ENCODE data around the gene HES6.

HES6 gene

DNA sequence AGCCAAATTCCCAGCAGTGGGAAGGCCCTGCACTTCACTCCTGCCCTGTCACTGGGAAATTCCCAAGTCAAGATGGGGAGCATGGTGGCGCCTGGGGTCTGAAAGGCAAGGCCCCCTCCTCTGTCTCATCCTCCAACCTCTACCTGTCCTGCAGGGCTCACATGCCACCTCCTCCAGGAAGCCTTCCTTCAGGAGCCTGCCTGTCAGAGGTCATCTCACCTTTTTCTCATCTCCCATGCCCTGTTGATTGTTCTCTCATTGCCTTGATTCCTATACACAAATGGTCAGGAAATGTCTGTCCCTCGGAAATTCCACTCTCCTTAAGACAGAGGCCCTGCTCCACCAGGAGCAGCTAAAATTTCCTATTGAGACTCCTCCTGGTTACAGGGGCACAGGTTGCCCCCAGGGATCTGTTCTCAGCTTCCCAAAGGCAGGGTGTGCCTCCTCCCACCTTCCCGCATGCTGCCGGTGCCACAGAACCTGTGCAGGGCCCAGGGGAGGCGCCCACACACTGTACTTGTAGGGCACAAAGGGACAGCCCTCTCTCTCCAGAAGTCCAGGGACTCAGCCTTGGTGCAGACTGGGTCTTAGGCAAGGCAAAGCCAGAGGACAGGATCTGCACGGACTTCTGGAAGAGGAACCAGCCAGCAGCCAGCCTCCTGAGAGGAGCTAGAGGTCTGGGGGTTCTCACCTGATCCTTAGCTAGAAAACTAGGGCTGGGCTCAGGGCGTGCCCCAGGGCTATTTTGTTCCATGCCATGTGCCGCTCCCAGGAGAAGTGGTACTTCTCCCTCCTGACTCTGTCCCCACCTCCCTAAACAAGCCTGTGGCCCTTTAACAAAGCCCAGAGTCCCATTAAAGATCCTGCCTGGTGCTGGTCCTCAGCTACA is 12.9 kb downstream of the HES6 start:
- Histone ChIP-seq H3K27me3 (ENCODE audit: insufficient read depth, low read length) (peaks cover 39% of the 10 kb centered on the region), H3K9me3 (ENCODE audit: insufficient read depth, low read depth, low read length) (no peaks in the 10 kb centered on the region), H3K27ac (ENCODE audit: low read length) (no peak overlapping the region), H3K4me3 (ENCODE audit: low read length) (no peak overlapping the region), H3K4me1 (ENCODE audit: insufficient read depth, low read length) (no peaks in the 10 kb centered on the region), H3K36me3 (ENCODE audit: insufficient read depth, low read depth, low read length) (no peaks in the 10 kb centered on the region), H3K9ac (ENCODE audit: low read depth, low read length) (no peak overlapping the region)

DNA sequence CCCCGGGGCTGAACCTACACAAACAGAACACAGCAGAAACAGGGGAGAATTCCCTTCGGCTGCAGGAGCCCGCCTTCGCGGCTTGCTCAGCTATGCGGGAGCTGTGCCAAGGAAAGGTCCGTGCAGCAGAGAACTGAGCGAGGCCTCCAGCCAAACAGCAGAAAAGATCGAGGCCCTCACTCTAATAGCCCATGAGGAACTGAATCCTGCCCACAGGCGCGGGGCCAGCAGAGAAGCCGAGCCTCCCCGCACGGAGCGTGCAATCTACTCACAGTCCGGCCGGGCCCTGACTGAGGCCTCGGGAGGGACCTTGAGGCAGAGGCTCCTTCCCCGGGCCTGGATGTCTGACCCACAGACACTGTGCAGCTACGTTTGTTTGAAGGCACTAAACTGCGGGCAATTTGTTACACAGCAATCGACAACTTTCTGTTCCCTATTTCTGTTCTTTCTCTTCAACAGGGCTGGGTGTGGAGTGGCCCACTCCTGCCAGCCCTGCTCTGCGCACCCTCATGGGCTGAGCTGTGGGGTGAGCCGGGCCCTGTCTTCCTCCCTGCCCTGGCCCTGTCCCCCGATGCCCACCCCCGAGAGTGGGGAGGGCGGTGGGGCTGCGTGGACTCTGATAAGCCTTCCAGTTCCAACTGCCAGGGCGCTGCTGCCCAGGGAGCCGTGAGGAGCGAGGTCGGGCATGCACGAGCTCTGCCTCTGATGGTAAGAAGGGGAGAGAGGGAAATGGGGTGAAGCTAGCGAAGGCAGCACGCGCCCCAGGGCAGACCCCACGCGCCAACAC is 13.7 kb downstream of the HES6 start:
- Histone ChIP-seq H3K9me3 (ENCODE audit: insufficient read depth, low read depth, low read length) (no peaks in the 10 kb centered on the region), H3K27me3 (ENCODE audit: insufficient read depth, low read length) (peaks cover 30% of the 10 kb centered on the region), H3K4me3 (ENCODE audit: low read length) (no peak overlapping the region), H3K4me1 (ENCODE audit: insufficient read depth, low read length) (no peaks in the 10 kb centered on the region), H3K36me3 (ENCODE audit: insufficient read depth, low read depth, low read length) (no peaks in the 10 kb centered on the region), H3K27ac (ENCODE audit: low read length) (no peak overlapping the region), H3K9ac (ENCODE audit: low read depth, low read length) (no peak overlapping the region)

DNA sequence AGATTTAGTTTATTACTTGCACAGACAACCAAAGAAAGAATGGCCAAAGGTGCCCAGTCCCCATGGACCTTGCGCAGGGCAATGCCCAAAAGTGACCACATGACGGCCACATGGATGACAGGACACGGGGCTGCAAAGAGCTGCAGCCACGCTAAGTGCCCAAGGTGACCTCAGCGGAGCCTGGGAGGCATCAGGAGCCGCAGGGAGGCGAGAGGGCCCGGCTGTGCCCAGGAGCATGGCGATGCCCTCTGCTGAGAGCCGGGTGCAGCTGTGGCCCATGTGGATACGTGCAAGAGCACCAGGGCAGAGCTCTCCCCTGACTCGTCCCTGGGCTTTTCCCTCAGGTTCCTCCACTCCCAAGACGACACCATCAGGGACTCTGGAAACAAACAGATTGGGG is 14.7 kb downstream of the HES6 start:
- no peak overlapping the region for H3K9ac ChIP-seq (ENCODE audit: low read depth, low read length)
- H3K27ac ChIP-seq (ENCODE audit: low read length), result no peak overlapping the region
- no peaks in the 10 kb centered on the region for H3K4me1 ChIP-seq (ENCODE audit: insufficient read depth, low read length)
- H3K4me3 ChIP-seq (ENCODE audit: low read length), result no peak overlapping the region
- peaks cover 21% of the 10 kb centered on the region for H3K27me3 ChIP-seq (ENCODE audit: insufficient read depth, low read length)
- H3K9me3 ChIP-seq (ENCODE audit: insufficient read depth, low read depth, low read length), result no peaks in the 10 kb centered on the region
- H3K36me3 ChIP-seq (ENCODE audit: insufficient read depth, low read depth, low read length), result no peaks in the 10 kb centered on the region

DNA sequence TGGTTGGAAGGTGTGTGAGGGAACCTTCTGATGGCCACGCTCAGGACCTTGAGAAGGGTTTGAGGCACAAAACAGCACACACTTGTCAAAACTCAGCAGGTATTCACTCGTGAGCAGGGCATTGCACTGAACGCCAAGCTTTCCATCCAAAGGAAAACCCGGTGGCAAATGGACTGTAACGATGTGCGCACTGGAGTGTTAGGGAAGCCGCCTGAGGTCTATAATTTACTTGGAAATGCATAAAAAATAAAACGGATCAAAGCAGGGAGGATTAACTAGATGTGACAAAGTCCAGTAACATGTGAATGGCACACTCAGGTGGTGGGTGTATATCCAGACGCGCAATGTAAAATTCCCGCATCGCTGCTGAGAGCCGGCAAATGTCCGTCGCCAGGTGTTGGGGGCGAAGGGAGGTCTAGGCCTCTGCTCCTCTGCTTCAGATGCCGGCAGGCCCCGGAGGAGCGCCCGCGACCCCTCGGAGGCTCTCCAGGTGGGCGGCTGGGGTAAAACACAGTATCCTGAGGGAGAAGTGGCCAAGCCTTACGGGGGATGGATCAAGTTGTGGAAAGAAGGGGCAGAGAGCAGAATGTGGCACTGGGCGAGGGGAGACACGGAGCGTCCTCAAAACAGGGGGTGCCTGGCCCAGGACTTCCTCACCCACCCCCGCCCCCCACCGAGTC is 15.3 kb downstream of the HES6 start:
- Histone ChIP-seq H3K9ac (ENCODE audit: low read depth, low read length) (no peak overlapping the region), H3K27ac (ENCODE audit: low read length) (no peak overlapping the region), H3K36me3 (ENCODE audit: insufficient read depth, low read depth, low read length) (no peaks in the 10 kb centered on the region)

DNA sequence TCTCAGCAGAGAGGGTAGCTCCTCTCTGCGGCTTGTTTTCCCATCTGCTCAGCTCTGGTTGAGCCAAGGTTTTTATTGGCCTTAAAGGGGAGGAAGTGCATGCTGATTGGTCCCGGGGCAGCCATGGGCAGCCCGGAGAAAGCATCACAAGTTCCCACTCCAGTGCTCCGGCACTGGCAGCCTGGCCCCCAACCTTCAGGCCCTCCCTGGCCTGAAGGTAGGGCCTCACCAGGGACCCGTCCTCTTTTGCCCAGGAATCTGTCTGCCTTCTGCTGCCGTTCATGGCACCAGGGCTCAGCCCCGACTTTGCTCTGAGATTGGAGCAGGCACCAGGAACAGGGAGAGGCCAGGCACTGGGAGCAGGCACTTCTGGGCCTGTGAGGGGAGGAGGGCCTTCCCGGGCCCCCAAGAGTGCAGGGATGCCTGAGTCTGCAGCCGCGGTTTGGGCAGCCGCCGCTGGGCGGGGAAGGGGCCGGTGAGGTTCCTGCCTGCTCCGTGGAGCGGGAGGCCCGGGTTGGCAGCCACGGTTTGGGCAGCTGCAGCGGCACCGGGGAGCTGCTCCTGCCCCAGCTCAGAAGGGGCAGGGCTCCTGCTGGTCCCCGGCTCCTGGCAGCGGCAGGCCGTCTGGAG is 18.8 kb downstream of the HES6 start:
- H3K9ac ChIP-seq (ENCODE audit: low read depth, low read length), result no peak overlapping the region
- H3K4me3 ChIP-seq (ENCODE audit: low read length), result no peak overlapping the region
- no peaks in the 10 kb centered on the region for H3K36me3 ChIP-seq (ENCODE audit: insufficient read depth, low read depth, low read length)

More for the DNA sequence above, 15.3 kb downstream of the HES6 start:
- H3K27me3 ChIP-seq (ENCODE audit: insufficient read depth, low read length), result peaks cover 14% of the 10 kb centered on the region
- H3K4me1 ChIP-seq (ENCODE audit: insufficient read depth, low read length), result no peaks in the 10 kb centered on the region
- no peaks in the 10 kb centered on the region for H3K9me3 ChIP-seq (ENCODE audit: insufficient read depth, low read depth, low read length)
- H3K4me3 ChIP-seq (ENCODE audit: low read length), result no peak overlapping the region

DNA sequence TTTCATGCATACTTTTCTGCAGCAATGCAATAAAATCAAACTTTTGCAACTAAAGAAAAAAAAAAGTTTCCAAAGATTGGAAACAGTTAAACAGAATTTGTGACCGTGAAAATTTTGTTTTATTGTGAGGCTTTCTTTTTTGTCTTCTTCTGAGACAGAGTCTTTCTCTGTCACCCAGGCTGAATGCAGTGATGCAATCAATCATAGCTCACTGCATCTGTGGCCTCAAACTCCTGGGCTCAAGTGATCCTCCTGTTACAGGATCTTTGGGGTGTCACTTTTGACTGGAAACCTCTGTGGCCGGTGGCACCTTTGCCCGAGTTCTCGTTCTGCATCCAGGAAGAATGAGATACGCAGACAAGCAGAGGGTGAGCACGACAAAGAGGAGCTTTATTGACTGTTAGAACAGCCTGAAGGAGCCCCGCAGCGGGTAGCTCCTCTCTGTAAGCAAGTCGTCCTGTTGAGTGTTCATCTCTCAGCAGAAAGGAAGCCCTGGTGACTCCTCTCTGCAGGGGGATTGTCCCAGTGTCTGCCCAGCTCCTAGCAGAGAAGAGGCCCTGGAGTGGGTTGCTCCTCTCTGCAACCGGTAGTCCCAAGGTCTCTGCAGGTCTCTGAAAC is 19.5 kb downstream of the HES6 start:
- Histone ChIP-seq H3K27ac (ENCODE audit: low read length) (no peak overlapping the region), H3K36me3 (ENCODE audit: insufficient read depth, low read depth, low read length) (no peaks in the 10 kb centered on the region), H3K4me1 (ENCODE audit: insufficient read depth, low read length) (peaks cover 3% of the 10 kb centered on the region; the same call in 1 of the 2 replicates), H3K4me3 (ENCODE audit: low read length) (no peak overlapping the region), H3K9ac (ENCODE audit: low read depth, low read length) (no peak overlapping the region), H3K27me3 (ENCODE audit: insufficient read depth, low read length) (no peaks in the 10 kb centered on the region; the same call in 1 of the 2 replicates), H3K9me3 (ENCODE audit: insufficient read depth, low read depth, low read length) (no peaks in the 10 kb centered on the region)

More for the DNA sequence above, 18.8 kb downstream of the HES6 start:
- Histone ChIP-seq H3K27ac (ENCODE audit: low read length) (no peak overlapping the region), H3K27me3 (ENCODE audit: insufficient read depth, low read length) (no peaks in the 10 kb centered on the region; the same call in 1 of the 2 replicates), H3K4me1 (ENCODE audit: insufficient read depth, low read length) (peaks cover 3% of the 10 kb centered on the region; the same call in 1 of the 2 replicates), H3K9me3 (ENCODE audit: insufficient read depth, low read depth, low read length) (no peaks in the 10 kb centered on the region)

DNA sequence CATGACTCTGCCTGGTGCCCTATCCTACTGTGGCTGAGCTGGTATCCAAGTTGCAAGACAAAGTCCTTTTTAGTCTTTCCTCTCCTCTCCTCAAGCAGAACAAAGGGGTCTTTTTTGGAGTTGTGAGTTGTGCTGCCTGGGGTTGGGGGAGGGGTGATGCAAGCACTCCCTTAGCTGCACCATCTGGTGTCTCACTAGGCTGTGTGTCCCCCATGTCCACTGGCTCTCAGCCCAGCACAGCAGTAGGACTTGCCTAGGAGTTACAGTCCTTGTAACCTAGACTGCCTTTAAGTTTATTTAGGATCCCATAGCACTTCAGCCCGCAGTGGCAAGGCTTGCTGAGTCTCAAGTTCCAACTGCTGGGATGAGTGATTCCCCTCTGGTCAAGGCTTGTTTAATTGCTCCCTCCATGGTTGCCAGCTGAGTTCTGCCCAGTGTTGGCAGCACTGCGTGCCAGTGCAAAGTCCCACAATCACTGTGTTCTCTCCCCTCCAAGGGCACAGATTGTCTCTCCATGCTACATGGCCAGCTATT is 23.1 kb downstream of the HES6 start:
- Histone ChIP-seq H3K9me3 (ENCODE audit: insufficient read depth, low read depth, low read length) (no peaks in the 10 kb centered on the region), H3K27ac (ENCODE audit: low read length) (no peak overlapping the region), H3K4me3 (ENCODE audit: low read length) (no peak overlapping the region), H3K27me3 (ENCODE audit: insufficient read depth, low read length) (no peaks in the 10 kb centered on the region; the same call in none of the 2 replicates), H3K36me3 (ENCODE audit: insufficient read depth, low read depth, low read length) (no peaks in the 10 kb centered on the region), H3K9ac (ENCODE audit: low read depth, low read length) (no peak overlapping the region), H3K4me1 (ENCODE audit: insufficient read depth, low read length) (peaks cover 3% of the 10 kb centered on the region; the same call in 1 of the 2 replicates)

DNA sequence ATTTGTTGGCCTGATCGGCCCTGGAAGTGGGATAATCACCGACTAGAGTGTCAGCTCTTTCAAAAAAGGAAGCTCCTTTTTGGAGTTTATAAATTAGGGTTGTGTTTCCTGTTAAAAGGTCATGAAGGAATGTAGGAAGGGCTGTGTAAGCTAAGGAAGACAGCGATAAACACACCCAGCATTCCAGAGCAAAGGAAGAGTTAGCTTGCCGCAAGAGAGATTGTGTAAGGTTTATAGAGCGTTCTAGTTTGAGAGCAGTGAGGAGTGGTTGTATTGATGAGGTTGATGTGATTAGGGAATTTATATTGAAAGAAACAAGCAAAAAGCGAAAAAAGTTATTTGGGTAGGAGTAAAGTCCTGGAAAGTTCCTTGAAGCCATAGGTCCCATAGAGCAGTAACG is 32.8 kb downstream of the HES6 start:
- peaks cover 47% of the 10 kb centered on the region for H3K27me3 ChIP-seq (ENCODE audit: insufficient read depth, low read length)
- no peaks in the 10 kb centered on the region for H3K36me3 ChIP-seq (ENCODE audit: insufficient read depth, low read depth, low read length)
- H3K9ac ChIP-seq (ENCODE audit: low read depth, low read length), result no peak overlapping the region
- no peak overlapping the region for H3K4me3 ChIP-seq (ENCODE audit: low read length)
- peaks cover 4% of the 10 kb centered on the region; the same call in 1 of the 2 replicates for H3K4me1 ChIP-seq (ENCODE audit: insufficient read depth, low read length)
- no peaks in the 10 kb centered on the region for H3K9me3 ChIP-seq (ENCODE audit: insufficient read depth, low read depth, low read length)
- H3K27ac ChIP-seq (ENCODE audit: low read length), result no peak overlapping the region

DNA sequence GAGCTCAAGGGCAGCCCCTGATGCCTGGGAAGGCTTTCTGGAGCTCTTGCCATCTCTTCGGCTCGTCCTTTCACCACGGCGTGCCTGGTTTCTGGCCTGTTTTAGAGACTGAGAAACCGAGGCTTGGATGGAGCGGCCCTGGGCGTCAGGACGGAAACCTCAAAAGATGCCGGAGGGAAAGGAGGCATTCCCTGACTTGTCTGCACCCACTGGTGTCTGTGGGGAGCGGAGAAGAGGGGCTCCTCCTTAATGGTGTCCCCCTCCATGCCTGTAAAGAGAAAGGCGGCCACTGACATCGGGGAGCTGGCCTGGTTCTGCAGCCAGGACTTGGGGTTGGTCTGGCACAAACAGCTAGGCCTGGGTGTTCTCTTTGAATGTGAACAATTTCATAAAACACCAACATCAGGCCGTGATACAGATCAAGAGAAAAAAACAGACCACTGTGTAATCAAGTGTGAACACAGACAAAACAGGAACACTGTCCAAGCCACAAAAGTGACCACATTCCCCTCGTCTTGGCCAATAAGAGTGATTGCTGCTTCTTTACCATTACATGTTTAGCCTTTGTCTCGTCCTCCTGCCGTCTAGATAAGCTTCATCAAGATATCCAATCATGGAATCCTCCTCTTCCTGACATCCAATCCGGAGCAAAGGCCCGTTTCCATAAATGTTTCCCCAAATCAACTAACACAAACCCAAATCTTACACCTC is 35.7 kb downstream of the HES6 start:
- Histone ChIP-seq H3K4me3 (ENCODE audit: low read length) (peak overlapping the region; percentile 64; the same call in 1 of the 2 replicates), H3K27me3 (ENCODE audit: insufficient read depth, low read length) (peaks cover 26% of the 10 kb centered on the region), H3K27ac (ENCODE audit: low read length) (no peak overlapping the region), H3K9me3 (ENCODE audit: insufficient read depth, low read depth, low read length) (no peaks in the 10 kb centered on the region), H3K4me1 (ENCODE audit: insufficient read depth, low read length) (peaks cover 4% of the 10 kb centered on the region), H3K9ac (ENCODE audit: low read depth, low read length) (peak overlapping the region; percentile 82; the same call in 1 of the 2 replicates), H3K36me3 (ENCODE audit: insufficient read depth, low read depth, low read length) (no peaks in the 10 kb centered on the region)
